Liver (tissue), 9 donors: Measurements from ENCODE around the gene M1AP. TPM values are rescaled to one million over a fixed set of nuclear protein-coding genes. Genes with fewer than 3 reads are reported as not detected.

ENCODE experiments used
- DNase-seq: peaks from one replicate; pipeline ENCODE4 v3.0.0-alpha.2; 2017; ENCODE audit warnings: low spot score
- H3K27ac ChIP-seq, 2 donors: one replicate each; pipeline ENCODE4 v1.7.0; 2013; ENCODE audit warnings: inconsistent platforms in 2 of 2, low read length in 2 of 2, control low read depth in 1 of 2, low read depth in 1 of 2, mild to moderate bottlenecking in 1 of 2
- H3K27me3 ChIP-seq, 4 donors: one replicate each; pipeline versions ENCODE4 v1.6.1 to v1.7.0; 2013; ENCODE audit warnings: low read length in 3 of 4, inconsistent platforms in 1 of 4, mild to moderate bottlenecking in 1 of 4, moderate library complexity in 1 of 4; ENCODE audit not compliant: control insufficient read depth in 4 of 4, insufficient read depth in 4 of 4
- H3K36me3 ChIP-seq, 4 donors: one replicate each; pipeline versions ENCODE4 v1.6.1 to v1.7.0; 2013; ENCODE audit warnings: low read length in 3 of 4, mild to moderate bottlenecking in 3 of 4, low read depth in 1 of 4, moderate library complexity in 1 of 4; ENCODE audit not compliant: control insufficient read depth in 4 of 4, insufficient read depth in 3 of 4
- H3K4me1 ChIP-seq, 4 donors: one replicate each; pipeline versions ENCODE4 v1.6.1 to v1.7.0; 2013; ENCODE audit warnings: low read length in 3 of 4, mild to moderate bottlenecking in 3 of 4, moderate library complexity in 1 of 4; ENCODE audit not compliant: control insufficient read depth in 4 of 4, insufficient read depth in 4 of 4
- H3K4me3 ChIP-seq, 3 donors: one replicate each; pipeline versions ENCODE4 v1.6.1 to v1.7.0; 2013; ENCODE audit warnings: low read length in 3 of 3, control low read depth in 1 of 3, low read depth in 1 of 3, mild to moderate bottlenecking in 1 of 3
- H3K9ac ChIP-seq, 2 donors: one replicate each; pipeline ENCODE4 v1.7.0; 2013; ENCODE audit warnings: low read length in 2 of 2, mild to moderate bottlenecking in 2 of 2, moderate library complexity in 2 of 2, control low read depth in 1 of 2, low read depth in 1 of 2
- H3K9me3 ChIP-seq, 4 donors: one replicate each; pipeline versions ENCODE4 v1.6.1 to v1.7.0; 2013; ENCODE audit warnings: low read length in 3 of 4; ENCODE audit not compliant: control insufficient read depth in 4 of 4
- CTCF ChIP-seq: fragments of 150-350 bp; IDR thresholded peaks from 2 replicates; pipeline ENCODE4 v1.5.1; 2017; ENCODE audit warnings: improper control_type of control experiment, low read depth, low read length; ENCODE audit not compliant: missing input control
- EGR1 ChIP-seq, 2 donors: IDR thresholded peaks; 2 replicates each; pipeline ENCODE4 v1.6.1; 2016 to 2018; ENCODE audit warnings: antibody characterized with exemption in 2 of 2, low read depth in 2 of 2
- FOXA1 ChIP-seq: IDR thresholded peaks from 2 replicates; pipeline ENCODE4 v1.6.1; 2016; ENCODE audit warnings: antibody characterized with exemption
- FOXA2 ChIP-seq: IDR thresholded peaks from 2 replicates; pipeline ENCODE4 v1.6.1; 2016; ENCODE audit warnings: antibody characterized with exemption
- GABPA ChIP-seq, 2 donors: IDR thresholded peaks in 1 of 2; conservative IDR thresholded peaks in 1 of 2; 2 replicates each; pipeline ENCODE4 v1.6.1; 2016; ENCODE audit warnings: antibody characterized with exemption in 2 of 2, mild to moderate bottlenecking in 1 of 2, moderate library complexity in 1 of 2
- HNF4G ChIP-seq: IDR thresholded peaks from 2 replicates; pipeline ENCODE4 v1.6.1; 2016; ENCODE audit warnings: antibody characterized with exemption
- JUND ChIP-seq, 2 donors: IDR thresholded peaks; 2 replicates each; pipeline ENCODE4 v1.6.1; 2016; ENCODE audit warnings: antibody characterized with exemption in 2 of 2
- NR2F2 ChIP-seq: IDR thresholded peaks from 2 replicates; pipeline ENCODE4 v1.6.1; 2016; ENCODE audit warnings: antibody characterized with exemption
- RAD21 ChIP-seq, 2 donors: IDR thresholded peaks; 2 replicates each; pipeline ENCODE4 v1.6.1; 2016; ENCODE audit warnings: antibody characterized with exemption in 2 of 2, mild to moderate bottlenecking in 2 of 2
- RXRA ChIP-seq, 2 donors: IDR thresholded peaks; 2 replicates each; pipeline ENCODE4 v1.6.1; 2017 to 2018; ENCODE audit warnings: antibody characterized with exemption in 2 of 2, mild to moderate bottlenecking in 1 of 2
- SP1 ChIP-seq: IDR thresholded peaks from 2 replicates; pipeline ENCODE4 v1.6.1; 2018; ENCODE audit warnings: antibody characterized with exemption, mild to moderate bottlenecking
- WGBS: extraction: QIAGEN DNeasy Blood & Tissue Kit; methylation state at CpG from one replicate; pipeline ENCODE4 v1.1.7; 2013; 5-methylcytosine and 5-hydroxymethylcytosine counted together
- polyA plus RNA-seq, 2 donors: library from polyadenylated mRNA; stranded (reverse) in 1 of 2; unstranded in 1 of 2; fragments of 200-250 nt in 1 of 2; fragments of >200 nt in 1 of 2; fragmentation: Nextera tagmentation in 1 of 2; extraction: Ambion mirVana in 1 of 2; gene quantifications; one replicate each; pipeline versions ENCODE4 v1.2.1 to v1.2.3, GENCODE V29; 2013 to 2015
- total RNA-seq, 2 donors: library from RNA; depleted of rRNA; stranded (reverse); fragments of >200 nt; gene quantifications; one replicate each; pipeline ENCODE4 v1.2.3, GENCODE V29; 2014
- TF ChIP-seq, protein P1 (sequence below): IDR thresholded peaks from 2 replicates; pipeline ENCODE4 v1.6.1; 2016; ENCODE audit warnings: antibody characterized with exemption
- TF ChIP-seq, protein P2 (sequence below): IDR thresholded peaks from 2 replicates; pipeline ENCODE4 v1.6.1; 2016; ENCODE audit warnings: antibody characterized with exemption, mild to moderate bottlenecking
- TF ChIP-seq, protein P3 (sequence below): IDR thresholded peaks from 2 replicates; pipeline ENCODE4 v1.6.1; 2016; ENCODE audit warnings: antibody characterized with exemption
- TF ChIP-seq, protein P4 (sequence below): IDR thresholded peaks from 2 replicates; pipeline ENCODE4 v1.6.1; 2016; ENCODE audit warnings: antibody characterized with exemption
- donor health status: healthy.
- donor health status: healthy.
- donor health status: healthy.
- donor health status: healthy.
- donor health status: healthy.

Gene M1AP
- total and polyA plus RNA-seq, 4 donors, result under 0.01 to 0.38 (median 0.08) TPM

GRCh38 chr2:74538881-74539339 lies 109.2 kb downstream of the M1AP start (continued):
- TF ChIP-seq, protein P1, sequence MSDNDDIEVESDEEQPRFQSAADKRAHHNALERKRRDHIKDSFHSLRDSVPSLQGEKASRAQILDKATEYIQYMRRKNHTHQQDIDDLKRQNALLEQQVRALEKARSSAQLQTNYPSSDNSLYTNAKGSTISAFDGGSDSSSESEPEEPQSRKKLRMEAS, result no peak
- TF ChIP-seq HNF4G (no peak), NR2F2 (no peak), GABPA (IDR thresholded peaks at IDR 0.05 in 1 of 2, conservative IDR thresholded peaks at IDR 0.05 in 1 of 2) (no peak), CTCF (no peak), RXRA (IDR thresholded peaks at IDR 0.05) (no peak)

DNA sequence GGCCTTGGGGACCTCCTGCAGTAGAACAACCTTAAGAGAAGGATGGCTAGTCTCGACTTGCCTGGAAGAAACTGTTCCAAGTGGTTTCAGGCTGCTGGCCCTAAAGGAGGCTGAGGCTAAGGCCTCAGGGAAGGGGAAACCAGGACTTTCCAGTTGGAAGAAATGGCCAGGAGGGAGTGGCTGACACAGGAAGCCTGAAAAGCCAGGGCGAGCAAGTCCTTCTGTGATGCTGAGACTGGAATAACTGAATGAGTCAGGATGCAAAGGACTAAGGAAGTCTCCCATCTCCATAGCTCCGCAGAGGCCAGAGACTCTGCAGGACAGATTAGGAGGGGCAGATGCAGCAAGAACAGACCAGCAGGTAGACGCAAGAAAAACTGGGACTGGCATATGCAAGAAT lies 111.0 kb downstream of the M1AP start:
- Histone ChIP-seq H3K4me3 (no peak overlapping the region), H3K27me3 (no peaks in the 10 kb centered on the region), H3K9me3 (no peaks in the 10 kb centered on the region), H3K9ac (no peak overlapping the region), H3K27ac (no peak overlapping the region), H3K4me1 (no peaks in the 10 kb centered on the region), H3K36me3 (peaks cover 0 to 6% (median 0%) of the 10 kb centered on the region in 4 donors)
- DNase-seq, result no peak
- TF ChIP-seq GABPA (IDR thresholded peaks at IDR 0.05 in 1 of 2, conservative IDR thresholded peaks at IDR 0.05 in 1 of 2), result no peak
- TF ChIP-seq, protein P2, sequence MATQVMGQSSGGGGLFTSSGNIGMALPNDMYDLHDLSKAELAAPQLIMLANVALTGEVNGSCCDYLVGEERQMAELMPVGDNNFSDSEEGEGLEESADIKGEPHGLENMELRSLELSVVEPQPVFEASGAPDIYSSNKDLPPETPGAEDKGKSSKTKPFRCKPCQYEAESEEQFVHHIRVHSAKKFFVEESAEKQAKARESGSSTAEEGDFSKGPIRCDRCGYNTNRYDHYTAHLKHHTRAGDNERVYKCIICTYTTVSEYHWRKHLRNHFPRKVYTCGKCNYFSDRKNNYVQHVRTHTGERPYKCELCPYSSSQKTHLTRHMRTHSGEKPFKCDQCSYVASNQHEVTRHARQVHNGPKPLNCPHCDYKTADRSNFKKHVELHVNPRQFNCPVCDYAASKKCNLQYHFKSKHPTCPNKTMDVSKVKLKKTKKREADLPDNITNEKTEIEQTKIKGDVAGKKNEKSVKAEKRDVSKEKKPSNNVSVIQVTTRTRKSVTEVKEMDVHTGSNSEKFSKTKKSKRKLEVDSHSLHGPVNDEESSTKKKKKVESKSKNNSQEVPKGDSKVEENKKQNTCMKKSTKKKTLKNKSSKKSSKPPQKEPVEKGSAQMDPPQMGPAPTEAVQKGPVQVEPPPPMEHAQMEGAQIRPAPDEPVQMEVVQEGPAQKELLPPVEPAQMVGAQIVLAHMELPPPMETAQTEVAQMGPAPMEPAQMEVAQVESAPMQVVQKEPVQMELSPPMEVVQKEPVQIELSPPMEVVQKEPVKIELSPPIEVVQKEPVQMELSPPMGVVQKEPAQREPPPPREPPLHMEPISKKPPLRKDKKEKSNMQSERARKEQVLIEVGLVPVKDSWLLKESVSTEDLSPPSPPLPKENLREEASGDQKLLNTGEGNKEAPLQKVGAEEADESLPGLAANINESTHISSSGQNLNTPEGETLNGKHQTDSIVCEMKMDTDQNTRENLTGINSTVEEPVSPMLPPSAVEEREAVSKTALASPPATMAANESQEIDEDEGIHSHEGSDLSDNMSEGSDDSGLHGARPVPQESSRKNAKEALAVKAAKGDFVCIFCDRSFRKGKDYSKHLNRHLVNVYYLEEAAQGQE, result no peak
- no peak for TF ChIP-seq SP1
- no peak for TF ChIP-seq CTCF
- TF ChIP-seq RAD21 (IDR thresholded peaks at IDR 0.05), result no peak
- TF ChIP-seq, protein P3, sequence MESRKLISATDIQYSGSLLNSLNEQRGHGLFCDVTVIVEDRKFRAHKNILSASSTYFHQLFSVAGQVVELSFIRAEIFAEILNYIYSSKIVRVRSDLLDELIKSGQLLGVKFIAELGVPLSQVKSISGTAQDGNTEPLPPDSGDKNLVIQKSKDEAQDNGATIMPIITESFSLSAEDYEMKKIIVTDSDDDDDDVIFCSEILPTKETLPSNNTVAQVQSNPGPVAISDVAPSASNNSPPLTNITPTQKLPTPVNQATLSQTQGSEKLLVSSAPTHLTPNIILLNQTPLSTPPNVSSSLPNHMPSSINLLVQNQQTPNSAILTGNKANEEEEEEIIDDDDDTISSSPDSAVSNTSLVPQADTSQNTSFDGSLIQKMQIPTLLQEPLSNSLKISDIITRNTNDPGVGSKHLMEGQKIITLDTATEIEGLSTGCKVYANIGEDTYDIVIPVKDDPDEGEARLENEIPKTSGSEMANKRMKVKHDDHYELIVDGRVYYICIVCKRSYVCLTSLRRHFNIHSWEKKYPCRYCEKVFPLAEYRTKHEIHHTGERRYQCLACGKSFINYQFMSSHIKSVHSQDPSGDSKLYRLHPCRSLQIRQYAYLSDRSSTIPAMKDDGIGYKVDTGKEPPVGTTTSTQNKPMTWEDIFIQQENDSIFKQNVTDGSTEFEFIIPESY, result no peak
- no peak for TF ChIP-seq NR2F2
- TF ChIP-seq, protein P4, sequence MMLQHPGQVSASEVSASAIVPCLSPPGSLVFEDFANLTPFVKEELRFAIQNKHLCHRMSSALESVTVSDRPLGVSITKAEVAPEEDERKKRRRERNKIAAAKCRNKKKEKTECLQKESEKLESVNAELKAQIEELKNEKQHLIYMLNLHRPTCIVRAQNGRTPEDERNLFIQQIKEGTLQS, result no peak
- TF ChIP-seq JUND (IDR thresholded peaks at IDR 0.05), result no peak
- no peak for TF ChIP-seq FOXA2
- TF ChIP-seq, protein P1, result no peak
- no peak for TF ChIP-seq FOXA1
- TF ChIP-seq EGR1 (IDR thresholded peaks at IDR 0.05; ENCODE audit: low read depth in 2 of 2), result no peak
- 72% methylated on average over 4 of the region's 4 CpGs for WGBS
